ENCODE data around the gene PTPRG.

DNA sequence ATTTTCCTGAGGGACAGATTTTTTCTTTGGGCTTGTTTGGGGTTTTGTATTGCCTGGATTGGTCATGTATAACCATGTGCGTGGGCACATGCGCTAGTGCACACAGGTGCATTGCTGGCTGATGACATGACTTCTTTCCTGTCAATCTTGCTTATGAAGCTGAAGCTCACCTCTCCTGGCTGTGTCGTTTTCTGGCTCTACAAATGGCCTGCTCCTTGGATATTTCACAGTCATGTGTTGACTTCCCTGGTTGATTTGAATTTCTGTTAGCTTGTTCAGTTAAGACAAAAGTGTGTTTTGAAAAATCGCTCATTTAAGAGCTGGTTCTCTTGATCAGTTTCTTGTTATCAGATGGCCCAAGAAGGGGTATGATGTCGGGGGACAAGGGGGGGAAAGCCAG, 11.5 kb downstream of the PTPRG start:
- TF ChIP-seq, protein P1, sequence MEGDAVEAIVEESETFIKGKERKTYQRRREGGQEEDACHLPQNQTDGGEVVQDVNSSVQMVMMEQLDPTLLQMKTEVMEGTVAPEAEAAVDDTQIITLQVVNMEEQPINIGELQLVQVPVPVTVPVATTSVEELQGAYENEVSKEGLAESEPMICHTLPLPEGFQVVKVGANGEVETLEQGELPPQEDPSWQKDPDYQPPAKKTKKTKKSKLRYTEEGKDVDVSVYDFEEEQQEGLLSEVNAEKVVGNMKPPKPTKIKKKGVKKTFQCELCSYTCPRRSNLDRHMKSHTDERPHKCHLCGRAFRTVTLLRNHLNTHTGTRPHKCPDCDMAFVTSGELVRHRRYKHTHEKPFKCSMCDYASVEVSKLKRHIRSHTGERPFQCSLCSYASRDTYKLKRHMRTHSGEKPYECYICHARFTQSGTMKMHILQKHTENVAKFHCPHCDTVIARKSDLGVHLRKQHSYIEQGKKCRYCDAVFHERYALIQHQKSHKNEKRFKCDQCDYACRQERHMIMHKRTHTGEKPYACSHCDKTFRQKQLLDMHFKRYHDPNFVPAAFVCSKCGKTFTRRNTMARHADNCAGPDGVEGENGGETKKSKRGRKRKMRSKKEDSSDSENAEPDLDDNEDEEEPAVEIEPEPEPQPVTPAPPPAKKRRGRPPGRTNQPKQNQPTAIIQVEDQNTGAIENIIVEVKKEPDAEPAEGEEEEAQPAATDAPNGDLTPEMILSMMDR (IDR thresholded peaks at IDR 0.05; ENCODE audit: low read depth, low read length, poor library complexity, severe bottlenecking): no peak
- no peak for TF ChIP-seq EZH2phosphoT487 (IDR thresholded peaks at IDR 0.05; ENCODE audit: borderline replicate concordance, low read length)

Measured in DOHH2 (cell line).